ENCODE measurements around the gene LRRC59.

- TF ChIP-seq ZFP3 (CRISPR knock-in tag; IDR thresholded peaks at IDR 0.05) (no peak), TSHZ2 (CRISPR knock-in tag; IDR thresholded peaks at IDR 0.05) (no peak), CSDC2 (CRISPR knock-in tag; IDR thresholded peaks at IDR 0.05) (no peak)
Observed at GRCh38 chr17:50363217-50364060, 33.9 kb downstream of the LRRC59 start.
